ENCODE data around the gene GOLGA6L4. TPM values are rescaled to one million over a fixed set of nuclear protein-coding genes. Genes with fewer than 3 reads are reported as not detected.
"Not testable (repeated sequence)": the region's sequence is repeated elsewhere in the genome, so short reads cannot be mapped to it uniquely, and the experiment has no call there.

The GOLGA6L4 gene
- total RNA-seq = 1 to 10 TPM; 1.0 to 3.5 (median 1.3) TPM
- long read RNA-seq = 0 reads

GRCh38 chr15:84235573-84235972 is at the start of gene GOLGA6L4:
Gene GOLGA6L4 (plus strand): TSS chr15:84235773. CDS start chr15:84235835, 62 bp downstream.
- intact Hi-C loops (cut with DNase I); ATAC-seq; H3K9me3 ChIP-seq; H3K4me1 ChIP-seq; H3K27me3 ChIP-seq; DNase-seq; H3K4me3 ChIP-seq; H3K36me3 ChIP-seq; H3K27ac ChIP-seq: not testable (repeated sequence)
- WGBS (ENCODE audit: insufficient coverage, low coverage, low lambda C conversion rate, missing lambda C conversion rate) = no CpG with 5 or more reads among the region's 13 CpGs

DNA sequence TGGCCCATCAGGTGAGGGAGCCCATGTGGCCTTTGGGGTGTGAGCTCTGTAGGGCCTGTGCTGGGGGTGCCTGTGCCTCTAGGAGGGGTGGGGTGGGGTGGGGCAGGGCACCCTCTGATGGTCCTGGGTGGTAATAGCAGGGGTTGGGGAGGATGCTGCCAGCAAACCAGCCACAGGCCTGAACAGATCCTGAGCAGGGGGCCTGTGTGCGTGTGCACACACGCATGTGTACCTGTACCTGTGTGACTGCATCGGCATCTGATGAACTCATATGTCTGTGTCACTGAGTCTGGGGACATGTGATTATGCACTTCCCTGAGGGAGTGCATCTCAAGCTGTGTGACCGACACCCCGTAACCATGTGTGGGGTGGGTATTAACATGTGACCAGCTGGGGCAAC is 42.6 kb upstream of the GOLGA6L4 start:
- H3K4me1 ChIP-seq; DNase-seq; H3K27me3 ChIP-seq; H3K27ac ChIP-seq; H3K36me3 ChIP-seq; H3K4me3 ChIP-seq; H3K9me3 ChIP-seq; intact Hi-C loops (cut with DNase I): not testable (repeated sequence)
- peak in 2 of 4 donors; percentile 18 for ATAC-seq
- no CpG with 5 or more reads among the region's 5 CpGs for WGBS (ENCODE audit: insufficient coverage, low coverage, low lambda C conversion rate, missing lambda C conversion rate)

GRCh38 chr15:84195603-84196002 is 40.0 kb upstream of the GOLGA6L4 start:
- no CpG with 5 or more reads among the region's 8 CpGs for WGBS (ENCODE audit: insufficient coverage, low coverage, low lambda C conversion rate, missing lambda C conversion rate)
- DNase-seq; H3K27me3 ChIP-seq; intact Hi-C loops (cut with DNase I); H3K4me3 ChIP-seq; H3K36me3 ChIP-seq; H3K9me3 ChIP-seq; H3K4me1 ChIP-seq; H3K27ac ChIP-seq: not testable (repeated sequence)
- peak; percentile 87 to 93 (median 88) for ATAC-seq

- no CpG with 5 or more reads among the region's 14 CpGs for WGBS (ENCODE audit: insufficient coverage, low coverage, low lambda C conversion rate, missing lambda C conversion rate)
- H3K9me3 ChIP-seq; H3K27ac ChIP-seq; H3K4me1 ChIP-seq; H3K36me3 ChIP-seq; intact Hi-C loops (cut with DNase I); DNase-seq; H3K27me3 ChIP-seq; H3K4me3 ChIP-seq: not testable (repeated sequence)
- ATAC-seq = peak in 2 of 4 donors; percentile 22
These were observed 38.9 kb upstream of the GOLGA6L4 start for GRCh38 chr15:84196530-84197188.

- H3K27me3 ChIP-seq; intact Hi-C loops (cut with DNase I); H3K4me1 ChIP-seq; H3K36me3 ChIP-seq; H3K27ac ChIP-seq; H3K9me3 ChIP-seq; H3K4me3 ChIP-seq: not testable (repeated sequence)
- DNase-seq = peak in 1 of 3 donors; percentile 15
- peak in 2 of 4 donors; percentile 20 to 26 for ATAC-seq
- WGBS (ENCODE audit: insufficient coverage, low coverage, low lambda C conversion rate, missing lambda C conversion rate) = no CpG with 5 or more reads among the region's 16 CpGs
These were observed 35.7 kb upstream of the GOLGA6L4 start for GRCh38 chr15:84199865-84200264.

GRCh38 chr15:84246441-84246840 is 10.9 kb downstream of the GOLGA6L4 start:
- no CpG with 5 or more reads among the region's 7 CpGs for WGBS (ENCODE audit: insufficient coverage, low coverage, low lambda C conversion rate, missing lambda C conversion rate)
- H3K27me3 ChIP-seq; H3K9me3 ChIP-seq; H3K4me1 ChIP-seq; H3K36me3 ChIP-seq; ATAC-seq; H3K4me3 ChIP-seq; H3K27ac ChIP-seq; intact Hi-C loops (cut with DNase I): not testable (repeated sequence)
- peak in 3 of 4 donors; percentile 20 to 34 (median 30) for TF ChIP-seq CTCF (IDR thresholded peaks at IDR 0.05)
- DNase-seq = peak; percentile 9 to 37 (median 18)

Small RNAs within 50 kb of the gene (small RNA-seq; reads per million reads assigned to genes)
- gene RN7SL331P = 0 reads per million in 2 experiments
- 0 reads per million in 2 experiments for gene UBE2Q2P8

All from right lobe of liver (tissue), 6 donors.